Heart right ventricle (tissue), 16 donors: ENCODE measurements around the gene GANAB. TPM values are rescaled to one million over a fixed set of nuclear protein-coding genes. Genes with fewer than 3 reads are reported as not detected.

Source experiments
- ATAC-seq, 8 donors: fragments of 200-7000 bp; cut with Tn5 transposase; one replicate each; pipeline ENCODE4 v1.9.1; 2020; ENCODE audit warnings: mild to moderate bottlenecking in 8 of 8, moderate library complexity in 8 of 8, moderate number of reproducible peaks in 1 of 8
- DNase-seq, 2 donors: peaks; one replicate each; pipeline ENCODE4 v3.0.0-alpha.2; 2020
- H3K27ac ChIP-seq, 10 donors: fragments of 200-600 bp; sonication (generic) in 2 of 10; one replicate each; pipeline versions ENCODE4 v1.5.0 to v1.8.0; 2020 to 2022; ENCODE audit warnings: mild to moderate bottlenecking in 3 of 10
- H3K27me3 ChIP-seq, 7 donors: fragments of 200-600 bp; one replicate each; pipeline ENCODE4 v1.8.0; 2021 to 2022; ENCODE audit warnings: mild to moderate bottlenecking in 2 of 7
- H3K36me3 ChIP-seq, 9 donors: fragments of 200-600 bp; sonication (generic) in 1 of 9; one replicate each; pipeline versions ENCODE4 v1.5.0 to v1.8.0; 2020 to 2022; ENCODE audit warnings: mild to moderate bottlenecking in 2 of 9
- H3K4me1 ChIP-seq, 9 donors: fragments of 200-600 bp; sonication (generic) in 1 of 9; one replicate each; pipeline versions ENCODE4 v1.5.0 to v1.8.0; 2020 to 2022; ENCODE audit warnings: mild to moderate bottlenecking in 4 of 9
- H3K4me3 ChIP-seq, 10 donors: fragments of 200-600 bp; sonication (generic) in 2 of 10; one replicate each; pipeline versions ENCODE4 v1.5.0 to v1.8.0; 2020 to 2022; ENCODE audit warnings: mild to moderate bottlenecking in 7 of 10, moderate library complexity in 2 of 10
- H3K9me3 ChIP-seq, 11 donors: fragments of 200-600 bp in 10 of 11; sonication (generic) in 2 of 11; one replicate each; pipeline versions ENCODE4 v1.5.0 to v1.8.0; 2013 to 2022; ENCODE audit warnings: mild to moderate bottlenecking in 2 of 11, control low read depth in 1 of 11, moderate library complexity in 1 of 11
- CTCF ChIP-seq, 9 donors: fragments of 200-600 bp; sonication (generic) in 2 of 9; IDR thresholded peaks; one replicate each; pipeline versions ENCODE4 v1.5.0 to v1.8.0; 2021 to 2022; ENCODE audit warnings: antibody characterized with exemption in 9 of 9, mild to moderate bottlenecking in 5 of 9, moderate library complexity in 1 of 9
- WGBS, 2 donors: extraction: QIAGEN DNeasy Blood & Tissue Kit; methylation state at CpG; one replicate each; pipeline ENCODE4 v1.1.7; 2013; ENCODE audit warnings: inconsistent platforms in 1 of 2; 5-methylcytosine and 5-hydroxymethylcytosine counted together
- intact Hi-C, 10 donors: fragments of 100-400 bp; cut with DNase I; formaldehyde crosslinking; loops; one replicate each; pipeline versions ENCODE4 v1.11.1 to v1.14.2; 2022
- polyA plus RNA-seq, 2 donors: library from polyadenylated mRNA; stranded (reverse); fragments of 200-250 nt; gene quantifications; one replicate each; pipeline ENCODE4 v1.2.3, GENCODE V29; 2013
- total RNA-seq, 10 donors: library from RNA; stranded (reverse); fragmentation: NEBNext Ultra II Directional in 3 of 10; extraction: Animal tissue kit (Norgen Biotek cat#: 25700) in 3 of 10; gene quantifications; one replicate each; pipeline versions ENCODE4 v1.2.1 to v1.2.4, GENCODE V29; 2021 to 2023
- donor health status: Arrhythmogenic right ventricular cardiomyopathy.
- donor health status: ischemic (EF 13 %, LVEDD 7.1; RV severe dilation, severe dysfunction).
- donor health status: healthy with polysubstance abuse.
- donor health status: DM: no; HTN: yes; CAD: no.
- donor health status: DM: no; HTN: no; CAD: no.
- donor health status: ischemic (EF 25% LVEDD 6.9; RV normal size, moderate dysfunction).
- donor health status: ischemic (EF 25% LVEDD 5.7; RV mildly dilated, moderate dysfunction).
- donor health status: healthy.
- donor health status: DM: yes; HTN: yes; CAD: no.
- donor health status: Ischemic cardiomyopathy.
- donor health status: ischemic (EF 35%, LVEDD 5.7; RV mildly dilated, moderate dysfunction).
- donor health status: nonischemic (EF 11% LVEDD 7.7; RV severe dilation, severe dysfunction).
- donor health status: DM: yes; HTN: yes; CAD: no.
- donor health status: PGD.
- donor health status: ischemic (EF 29% LVEDD 5.4; RV normal size, mild dysfunction).
- donor health status: nonischemic (EF 23%, LVEDD 6.1; RV moderate dilation, normal function).

The GANAB gene
- total and polyA plus RNA-seq, 12 donors: 53.2 to 148 (median 92.3) TPM

GRCh38 chr11:62649486-62649885 is 3.1 kb upstream of the GANAB start:
- H3K36me3 ChIP-seq: peaks cover 0 to 38% (median 17%) of the 10 kb centered on the region in 9 donors
- H3K4me1 ChIP-seq: peaks cover 12 to 43% (median 37%) of the 10 kb centered on the region in 9 donors
- no peak for TF ChIP-seq CTCF (IDR thresholded peaks at IDR 0.05)
- no peaks in the 10 kb centered on the region for H3K27me3 ChIP-seq
- intact Hi-C loops: no loop called here
- H3K4me3 ChIP-seq: no peak overlapping the region
- WGBS, 2 donors: 93 to 94% methylated on average over 11 of the region's 11 CpGs
- ATAC-seq (no peak), DNase-seq (no peak)
- no peak overlapping the region for H3K27ac ChIP-seq
- H3K9me3 ChIP-seq: no peaks in the 10 kb centered on the region

GRCh38 chr11:62648967-62649364 is 2.6 kb upstream of the GANAB start:
- no peak overlapping the region for H3K27ac ChIP-seq
- no peaks in the 10 kb centered on the region for H3K27me3 ChIP-seq
- H3K36me3 ChIP-seq: peaks cover 0 to 43% (median 17%) of the 10 kb centered on the region in 9 donors
- ATAC-seq (no peak), DNase-seq (no peak)
- intact Hi-C loops: no loop called here
- H3K4me1 ChIP-seq: peaks cover 12 to 44% (median 40%) of the 10 kb centered on the region in 9 donors
- no peak overlapping the region for H3K4me3 ChIP-seq
- 82 to 85% methylated on average over 11 of the region's 11 CpGs for WGBS, 2 donors
- no peak for TF ChIP-seq CTCF (IDR thresholded peaks at IDR 0.05)
- H3K9me3 ChIP-seq: no peaks in the 10 kb centered on the region

GRCh38 chr11:62648185-62648966 is 2.0 kb upstream of the GANAB start:
- H3K4me3 ChIP-seq: no peak overlapping the region
- no peak for DNase-seq
- no peak overlapping the region for H3K27ac ChIP-seq
- no peak for ATAC-seq
- H3K27me3 ChIP-seq: no peaks in the 10 kb centered on the region
- no peak for TF ChIP-seq CTCF (IDR thresholded peaks at IDR 0.05)
- H3K9me3 ChIP-seq: no peaks in the 10 kb centered on the region
- peaks cover 12 to 44% (median 40%) of the 10 kb centered on the region in 9 donors for H3K4me1 ChIP-seq
- intact Hi-C loops: no loop called here
- H3K36me3 ChIP-seq: peaks cover 0 to 49% (median 20%) of the 10 kb centered on the region in 9 donors
- 92 to 94% methylated on average over 24 of the region's 24 CpGs for WGBS, 2 donors

GRCh38 chr11:62647609-62648005 is 1.2 kb upstream of the GANAB start:
- DNase-seq (no peak), ATAC-seq (no peak)
- no peak for TF ChIP-seq CTCF (IDR thresholded peaks at IDR 0.05)
- no peaks in the 10 kb centered on the region for H3K27me3 ChIP-seq
- no peak overlapping the region for H3K4me3 ChIP-seq
- H3K27ac ChIP-seq: no peak overlapping the region
- H3K9me3 ChIP-seq: no peaks in the 10 kb centered on the region
- H3K36me3 ChIP-seq: peaks cover 0 to 57% (median 27%) of the 10 kb centered on the region in 9 donors
- H3K4me1 ChIP-seq: peaks cover 12 to 42% (median 39%) of the 10 kb centered on the region in 9 donors
- WGBS, 2 donors: 88 to 92% methylated on average over 6 of the region's 6 CpGs
- intact Hi-C loops: loop anchor here in 2 of 10 donors (2.0 kb wide), 1 partner anchor 25 kb away; no protein-coding TSS in a partner anchor
